Esophagus muscularis mucosa (tissue), 4 donors: ENCODE data around the gene TMEM63B.

Experiments
- EP300 ChIP-seq: sonication (generic); formaldehyde crosslinking; IDR thresholded peaks from one replicate; pipeline ENCODE4 v1.6.1; 2017; ENCODE audit warnings: antibody characterized with exemption
- POLR2A ChIP-seq: fragments of 450-650 bp; IDR thresholded peaks from one replicate; pipeline ENCODE4 v1.6.1; 2017; ENCODE audit warnings: antibody characterized with exemption, moderate library complexity, mild to moderate bottlenecking, low read depth
- POLR2AphosphoS5 ChIP-seq, 2 donors: sonication (generic); formaldehyde crosslinking; IDR thresholded peaks; one replicate each; pipeline ENCODE4 v1.6.1; 2017; ENCODE audit warnings: antibody characterized with exemption in 2 of 2
- TF ChIP-seq, protein P1 (sequence below), 3 experiments: fragments of 200-600 bp in 2 of 3; fragments of 450-650 bp in 1 of 3; sonication (generic) in 2 of 3; IDR thresholded peaks; one replicate each; pipeline ENCODE4 v1.5.1; 2017 to 2019; ENCODE audit warnings: antibody characterized with exemption in 3 of 3, mild to moderate bottlenecking in 2 of 3, moderate library complexity in 1 of 3

DNA sequence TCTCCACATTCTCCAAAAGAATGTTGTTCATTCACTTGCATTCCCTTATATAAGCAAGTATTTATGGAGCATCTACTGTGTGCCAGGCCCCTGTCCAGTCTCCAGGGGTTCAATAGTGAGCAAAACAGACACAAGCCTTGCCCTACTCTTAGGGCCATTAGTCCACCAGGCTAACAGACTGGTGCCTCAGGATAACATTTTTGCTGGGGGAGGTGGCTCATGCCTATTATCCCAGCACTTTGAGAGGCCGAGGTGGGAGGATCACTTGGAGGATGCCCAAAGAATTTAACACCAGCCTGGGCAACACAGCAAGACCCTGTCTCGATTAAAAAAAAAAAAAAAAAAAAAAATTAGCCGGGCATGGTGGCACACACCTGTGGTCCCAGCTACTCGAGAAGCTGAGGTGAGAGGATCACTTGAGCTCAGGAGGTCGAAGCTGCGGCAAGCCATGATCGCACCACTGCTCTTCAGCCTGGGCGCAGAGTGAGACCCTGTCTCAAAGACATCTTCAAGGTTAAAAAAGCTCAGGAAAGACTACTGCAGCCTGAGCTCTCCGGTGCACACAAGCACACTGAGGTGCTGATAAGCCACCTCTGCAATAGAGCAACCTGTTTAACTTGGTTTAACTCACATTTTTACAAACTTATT is 51.2 kb downstream of the TMEM63B start:
- TF ChIP-seq, protein P1, sequence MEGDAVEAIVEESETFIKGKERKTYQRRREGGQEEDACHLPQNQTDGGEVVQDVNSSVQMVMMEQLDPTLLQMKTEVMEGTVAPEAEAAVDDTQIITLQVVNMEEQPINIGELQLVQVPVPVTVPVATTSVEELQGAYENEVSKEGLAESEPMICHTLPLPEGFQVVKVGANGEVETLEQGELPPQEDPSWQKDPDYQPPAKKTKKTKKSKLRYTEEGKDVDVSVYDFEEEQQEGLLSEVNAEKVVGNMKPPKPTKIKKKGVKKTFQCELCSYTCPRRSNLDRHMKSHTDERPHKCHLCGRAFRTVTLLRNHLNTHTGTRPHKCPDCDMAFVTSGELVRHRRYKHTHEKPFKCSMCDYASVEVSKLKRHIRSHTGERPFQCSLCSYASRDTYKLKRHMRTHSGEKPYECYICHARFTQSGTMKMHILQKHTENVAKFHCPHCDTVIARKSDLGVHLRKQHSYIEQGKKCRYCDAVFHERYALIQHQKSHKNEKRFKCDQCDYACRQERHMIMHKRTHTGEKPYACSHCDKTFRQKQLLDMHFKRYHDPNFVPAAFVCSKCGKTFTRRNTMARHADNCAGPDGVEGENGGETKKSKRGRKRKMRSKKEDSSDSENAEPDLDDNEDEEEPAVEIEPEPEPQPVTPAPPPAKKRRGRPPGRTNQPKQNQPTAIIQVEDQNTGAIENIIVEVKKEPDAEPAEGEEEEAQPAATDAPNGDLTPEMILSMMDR (IDR thresholded peaks at IDR 0.05), result no peak
- TF ChIP-seq POLR2A, result no peak
- TF ChIP-seq POLR2AphosphoS5 (IDR thresholded peaks at IDR 0.05), result no peak
- TF ChIP-seq EP300, result no peak
